GM18909 (cell line): ENCODE data around the gene EFCAB8.

ENCODE experiments used
- ATAC-seq: cut with Tn5 transposase; IDR thresholded peaks from one replicate; pipeline ENCODE4 v1.9.1; 2021; ENCODE audit warnings: mild to moderate bottlenecking; ENCODE audit not compliant: unreplicated experiment, poor library complexity

The EFCAB8 gene, protein sequence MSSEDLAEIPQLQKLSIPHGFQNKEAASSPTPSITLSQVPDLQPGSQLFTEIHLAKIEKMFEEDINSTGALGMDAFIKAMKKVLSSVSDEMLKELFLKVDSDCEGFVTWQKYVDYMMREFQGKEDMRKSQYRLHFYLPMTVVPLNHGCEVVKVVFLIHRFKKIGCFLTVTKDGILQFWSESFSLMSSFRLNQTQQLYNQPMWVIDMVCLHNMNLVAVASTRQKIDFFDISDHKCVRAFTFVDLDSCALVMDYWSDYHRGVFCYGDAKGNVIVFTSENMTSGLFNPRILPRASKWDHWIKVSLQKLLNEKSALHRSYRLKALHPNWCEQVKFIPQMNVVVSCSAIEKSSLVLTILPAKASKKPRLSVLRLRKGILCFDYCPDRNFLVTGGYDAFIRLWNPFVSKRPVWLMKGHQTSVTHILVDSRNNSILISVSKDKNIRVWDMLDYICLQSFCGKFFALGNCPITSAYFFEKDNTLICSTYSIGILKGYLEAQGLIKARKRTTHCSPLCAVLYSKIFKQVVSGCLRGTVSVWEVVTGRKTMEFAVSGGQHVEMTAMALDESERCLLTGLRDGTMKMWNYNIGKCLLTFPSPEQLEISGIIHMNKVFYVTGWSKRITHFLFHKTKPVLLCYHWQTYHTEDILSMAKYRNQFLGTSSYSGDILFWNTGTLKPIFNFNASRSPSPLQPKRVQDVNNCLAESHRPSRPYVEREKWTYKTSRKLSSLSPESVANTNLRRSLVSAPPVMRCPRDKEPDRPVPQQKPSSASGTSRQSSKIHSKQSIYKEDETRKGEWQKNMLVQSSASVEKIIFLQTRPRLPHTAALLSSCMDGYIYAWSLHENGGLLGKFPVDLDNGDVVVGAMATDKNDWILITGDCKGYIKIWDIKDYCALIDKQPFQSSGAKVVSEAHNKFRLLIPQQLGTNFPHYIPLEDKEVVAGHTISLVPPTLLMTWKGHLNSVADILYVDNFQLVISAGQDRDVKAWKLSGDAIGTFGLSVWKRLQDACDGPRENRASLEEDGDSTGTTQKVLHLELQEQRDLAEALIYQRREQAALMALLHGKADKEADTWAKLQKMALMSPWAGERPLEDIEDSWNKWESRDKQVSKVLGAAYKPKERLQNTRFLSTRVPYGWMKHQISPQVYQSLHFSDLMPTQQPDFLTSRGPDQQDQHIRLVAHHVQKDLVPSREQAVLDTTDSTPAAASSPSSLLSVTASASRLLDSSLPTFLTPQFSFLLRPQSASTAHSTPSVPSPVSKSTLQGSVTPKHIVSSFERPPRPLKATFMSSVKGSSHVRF

DNA sequence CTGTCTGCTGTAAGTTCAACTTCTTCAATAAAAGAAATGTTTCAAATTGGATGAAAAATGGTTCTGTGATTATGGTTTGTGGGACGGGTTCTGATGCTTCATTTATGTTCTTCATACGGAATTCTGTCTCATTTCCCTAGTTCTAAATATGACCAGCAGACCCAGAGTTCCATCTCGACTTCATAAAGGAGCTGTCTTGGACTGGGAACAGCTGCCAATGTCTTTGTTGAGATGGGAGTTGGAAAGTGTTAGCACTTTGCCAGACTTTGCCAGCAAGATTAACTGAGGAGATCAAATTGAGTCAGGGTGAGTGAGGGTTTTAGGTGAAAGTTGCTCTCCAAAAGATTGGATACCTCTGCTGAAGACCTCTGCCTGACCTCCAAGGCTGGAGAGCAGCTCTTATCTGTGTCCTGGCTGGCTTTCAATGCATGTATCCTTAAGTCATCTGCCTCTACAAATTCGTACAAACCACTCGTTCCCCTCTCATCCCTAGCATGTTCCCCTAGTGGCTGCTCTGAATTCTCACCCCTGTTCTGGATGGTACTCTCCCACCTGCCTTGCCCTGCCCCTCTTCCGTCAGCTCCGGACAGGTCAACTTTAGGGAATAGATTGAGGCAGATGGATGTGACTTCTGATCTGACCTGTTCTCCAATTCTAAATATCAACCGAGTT is at the start of gene EFCAB8:
EFCAB8 (plus strand) TSS at position 223 of the 672 bp plus-strand sequence. CDS start 4,870 bp downstream, outside the sequence.
- no peak for ATAC-seq

DNA sequence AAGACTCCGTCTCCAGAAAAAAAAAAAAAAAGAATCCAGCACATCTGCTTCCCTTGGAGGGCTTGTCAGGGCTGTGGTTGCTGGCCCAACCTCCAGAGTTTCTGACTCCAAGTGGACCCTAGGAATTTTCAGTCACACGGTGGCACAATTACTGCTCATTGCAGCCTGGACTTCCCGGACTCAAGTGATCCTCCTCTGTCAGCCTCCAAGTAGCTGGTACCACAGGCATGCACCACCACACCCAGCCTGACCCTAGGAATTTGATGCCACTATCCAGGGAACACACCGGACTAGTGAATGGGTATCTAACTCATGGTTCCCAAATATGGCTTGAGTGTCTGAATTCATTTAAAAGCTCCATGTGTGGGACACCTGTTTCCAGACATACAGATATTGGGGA is 48.8 kb upstream of the EFCAB8 start:
- no peak for ATAC-seq

DNA sequence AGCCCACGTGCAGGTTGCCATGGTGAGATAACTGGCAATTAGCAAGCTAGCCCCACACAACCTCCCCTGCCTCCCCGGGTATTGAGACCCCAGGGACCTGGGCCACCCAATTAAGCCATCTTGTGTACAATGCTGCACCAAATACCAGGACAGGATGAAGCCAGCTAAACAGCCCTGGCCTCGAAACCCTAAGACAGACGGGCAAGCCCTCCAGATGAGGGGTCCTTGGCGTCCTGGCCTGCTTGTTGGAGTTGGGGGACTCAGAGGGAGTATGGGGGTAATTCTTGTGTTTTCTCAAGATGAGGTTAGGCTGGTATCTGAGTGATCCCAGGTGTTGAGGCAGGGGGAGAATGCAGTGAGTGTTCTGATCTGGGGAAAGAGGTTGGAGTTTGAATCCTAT is 47.8 kb upstream of the EFCAB8 start:
- no peak for ATAC-seq

DNA sequence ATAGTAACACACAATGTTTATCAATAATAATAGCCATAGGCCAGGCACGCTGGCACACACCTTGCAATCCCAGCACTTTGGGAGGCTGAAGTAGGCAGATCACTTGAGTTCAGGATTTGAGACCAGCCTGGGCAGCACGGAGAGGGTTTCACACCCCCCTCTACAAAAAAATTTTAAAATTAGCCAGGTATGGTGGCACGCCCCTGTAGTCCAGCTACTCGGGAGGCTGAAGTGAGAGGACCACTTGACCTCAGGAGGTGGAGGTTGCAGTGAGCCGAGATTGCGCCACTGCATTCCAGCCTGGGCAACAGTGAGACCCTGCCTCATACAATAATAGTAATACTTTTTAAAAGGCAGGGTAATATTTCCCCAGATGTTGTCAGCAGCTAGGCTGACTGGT is 46.8 kb upstream of the EFCAB8 start:
- no peak for ATAC-seq

DNA sequence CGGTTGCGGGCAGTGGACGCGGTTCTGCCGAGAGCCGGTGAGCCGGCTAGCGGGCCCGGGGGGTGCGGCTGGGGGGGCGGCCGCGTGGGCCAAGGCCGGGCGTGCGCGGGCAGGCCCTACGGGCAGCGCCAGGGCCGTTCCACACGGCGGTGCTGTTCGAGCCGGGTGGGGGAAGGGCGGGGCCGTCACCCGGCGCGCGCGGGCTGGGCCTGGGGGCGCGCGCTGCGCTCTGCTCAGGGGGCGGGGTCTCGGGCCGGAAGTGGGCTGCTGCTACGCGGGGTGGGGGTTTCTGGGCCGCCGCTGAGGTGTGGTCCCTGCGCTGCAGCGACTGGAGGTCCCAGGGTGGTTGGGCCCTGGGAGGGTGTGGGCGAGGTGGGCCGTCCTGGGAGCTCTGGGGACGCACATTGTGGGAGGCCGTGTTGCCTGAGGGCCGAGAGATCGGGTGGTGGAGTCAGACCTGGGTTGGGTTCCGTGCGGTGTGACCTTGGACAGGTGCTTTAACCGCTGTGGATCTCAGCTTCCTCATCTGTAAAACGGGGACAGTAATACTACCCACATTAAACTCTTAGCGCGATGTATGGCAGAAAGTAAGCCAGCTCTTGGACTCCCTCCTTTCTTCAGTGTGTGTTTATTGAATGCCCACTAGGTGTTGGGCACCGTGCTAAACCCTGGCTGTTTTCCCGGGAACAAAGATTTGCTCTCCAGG is 38.6 kb upstream of the EFCAB8 start:
- peak; percentile 61 for ATAC-seq

DNA sequence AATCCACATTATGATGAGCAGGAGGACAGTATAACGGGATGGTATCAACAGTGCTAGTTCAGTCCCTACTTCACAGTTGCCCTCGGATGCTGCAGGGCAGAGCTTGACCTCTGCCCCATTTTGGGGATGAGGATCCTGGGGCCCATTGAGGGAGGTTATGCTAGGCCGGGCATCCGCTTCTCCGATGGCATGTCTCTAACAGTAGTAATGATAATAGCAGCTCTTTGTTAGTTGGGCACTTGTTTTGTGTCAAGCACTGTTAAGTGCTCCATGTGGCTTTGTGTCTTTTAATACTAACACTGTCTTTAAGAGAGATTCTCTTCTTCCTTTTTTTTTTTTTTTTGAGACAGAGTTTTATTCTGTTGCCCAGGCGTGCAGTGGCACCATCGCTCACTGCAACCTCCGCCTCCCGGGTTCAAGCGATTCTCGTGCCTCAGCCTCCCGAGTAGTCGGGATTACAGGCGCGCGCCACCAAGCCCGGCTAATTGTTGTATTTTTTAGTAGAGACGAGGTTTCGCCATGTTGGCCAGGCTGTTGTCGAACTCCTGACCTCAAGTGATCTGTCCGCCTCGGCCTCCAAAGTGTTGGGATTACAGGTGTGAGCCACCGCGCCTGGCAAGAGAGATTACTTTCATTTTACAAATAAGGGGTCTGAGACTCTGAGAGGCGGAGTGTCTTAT is 37.9 kb upstream of the EFCAB8 start:
- no peak for ATAC-seq

DNA sequence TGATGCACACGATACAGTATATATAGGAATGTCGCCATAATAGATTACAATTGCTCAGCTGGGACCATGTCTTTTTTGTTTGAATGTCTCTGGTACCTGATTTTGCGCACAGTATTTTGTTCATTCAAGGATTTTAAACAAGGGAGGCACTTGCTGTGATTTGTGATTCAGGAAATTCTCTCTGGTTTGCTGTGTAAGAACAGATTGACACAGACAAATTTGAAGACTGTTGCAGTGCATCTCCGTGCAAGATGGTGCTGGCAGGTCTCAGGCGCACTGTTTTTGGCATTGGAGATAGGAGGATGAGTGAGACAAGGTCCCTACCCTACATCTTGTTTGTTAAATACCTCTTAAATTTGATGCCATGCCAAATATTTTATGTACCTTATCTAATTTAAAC is 36.5 kb upstream of the EFCAB8 start:
- no peak for ATAC-seq

- ATAC-seq = no peak
These were observed 35.6 kb upstream of the EFCAB8 start for GRCh38 chr20:32823078-32823477.

GRCh38 chr20:32823737-32824588 is 34.8 kb upstream of the EFCAB8 start:
- no peak for ATAC-seq

DNA sequence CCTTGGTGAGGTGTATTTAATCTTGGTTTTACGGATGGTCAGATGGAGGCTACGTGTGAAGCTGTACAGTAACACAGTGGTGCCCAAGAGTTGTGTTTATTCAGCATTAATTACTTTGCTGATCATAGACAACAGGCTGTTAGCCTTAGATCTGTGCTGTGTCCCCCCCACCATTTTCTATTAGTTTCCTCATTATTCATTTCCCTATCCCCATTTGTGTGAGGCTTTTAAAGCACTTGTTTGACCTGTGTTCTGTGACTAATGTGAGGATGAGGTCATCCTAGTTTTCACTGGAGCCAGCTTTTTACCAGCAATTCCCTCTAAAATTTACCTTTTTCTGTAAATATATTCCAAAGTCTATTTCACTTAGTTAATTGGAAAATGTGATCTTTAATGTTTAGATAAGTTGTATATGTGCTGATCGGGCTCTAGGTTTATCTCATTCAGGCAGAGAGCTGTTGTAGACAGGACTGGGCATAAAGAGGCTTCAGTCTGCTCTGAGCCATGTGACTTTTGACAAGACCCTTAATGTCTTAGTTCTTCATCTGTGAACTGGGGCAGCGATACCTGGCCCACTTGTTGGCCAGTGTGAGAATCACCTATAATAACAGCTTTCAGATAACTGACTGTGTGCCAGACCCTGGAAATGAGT is 30.6 kb upstream of the EFCAB8 start:
- no peak for ATAC-seq

- ATAC-seq = no peak
These were observed 29.3 kb upstream of the EFCAB8 start for GRCh38 chr20:32829311-32830005.

DNA sequence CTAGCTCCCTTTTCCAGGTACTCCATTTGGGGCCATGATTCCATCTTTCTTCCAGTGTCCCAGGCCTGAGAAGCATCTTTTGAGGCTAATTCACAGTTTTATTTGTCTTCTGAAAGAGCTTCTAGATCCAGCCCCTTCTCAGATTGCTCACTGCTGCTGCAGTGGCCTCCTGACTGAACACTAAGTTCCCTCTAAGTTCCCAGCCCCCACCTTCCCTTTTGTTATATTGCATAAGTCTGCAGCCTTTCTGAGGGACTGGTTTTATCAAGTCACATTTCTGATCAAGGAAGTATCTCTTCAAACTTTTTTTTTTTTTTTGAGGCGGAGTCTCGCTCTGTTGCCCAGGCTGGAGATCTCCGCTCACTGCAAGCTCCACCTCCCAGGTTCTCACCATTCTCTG is 28.3 kb upstream of the EFCAB8 start:
- no peak for ATAC-seq

- ATAC-seq = no peak
These were observed 26.7 kb upstream of the EFCAB8 start for GRCh38 chr20:32831982-32832381.

GRCh38 chr20:32832664-32833063 is 26.1 kb upstream of the EFCAB8 start:
- no peak for ATAC-seq

DNA sequence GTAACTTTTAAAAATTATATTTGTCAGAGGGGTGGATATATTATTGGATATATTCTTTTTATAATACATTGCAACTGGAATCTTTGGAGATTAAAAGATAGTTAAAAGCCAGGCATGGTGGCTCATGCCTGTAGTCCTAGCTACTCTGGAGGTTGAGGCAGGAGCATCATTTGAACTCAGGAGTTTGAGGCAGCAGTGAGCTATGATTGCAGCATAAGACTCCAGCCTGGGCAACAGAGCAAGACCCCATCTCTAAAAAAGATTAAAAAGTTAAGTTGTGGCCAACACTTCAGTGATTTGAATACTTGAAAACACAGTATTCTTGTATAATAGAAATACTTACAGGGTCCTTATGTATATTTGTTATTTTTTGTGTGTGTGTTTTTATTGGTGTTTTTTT is 23.8 kb upstream of the EFCAB8 start:
- ATAC-seq = no peak

GRCh38 chr20:32837157-32837556 is 21.6 kb upstream of the EFCAB8 start:
- no peak for ATAC-seq
